HUDEP-2 (cell line): ENCODE results near the gene SEL1L3.

Experiments used
- DNase-seq, 76 experiments: peaks; one replicate each; lab custom pipeline; 2025; ENCODE audit not compliant: unreplicated experiment in 76 of 76; lab: John Stamatoyannopoulos, UW

Gene SEL1L3

GRCh38 chr4:25857403-25857802, 5.4 kb downstream of the SEL1L3 start:
- peak in 2 of 76 experiments; percentile 1 for DNase-seq

- DNase-seq = no peak
These were observed 6.0 kb downstream of the SEL1L3 start for GRCh38 chr4:25856756-25857155.

- no peak for DNase-seq
These were observed 10.7 kb downstream of the SEL1L3 start for GRCh38 chr4:25852103-25852502.

- DNase-seq = no peak
These were observed 15.5 kb downstream of the SEL1L3 start for GRCh38 chr4:25847329-25847728.

GRCh38 chr4:25845841-25846653, 16.7 kb downstream of the SEL1L3 start:
- no peak for DNase-seq

- DNase-seq = no peak
These were observed 17.7 kb downstream of the SEL1L3 start for GRCh38 chr4:25844961-25845712.

GRCh38 chr4:25843340-25844097, 19.3 kb downstream of the SEL1L3 start:
- DNase-seq = peak in 34 of 76 experiments; percentile 2 to 75 (median 30)

GRCh38 chr4:25842229-25842845, 20.5 kb downstream of the SEL1L3 start:
- DNase-seq = no peak

- no peak for DNase-seq
These were observed 23.1 kb downstream of the SEL1L3 start for GRCh38 chr4:25839687-25840086.

GRCh38 chr4:25839233-25839632, 23.6 kb downstream of the SEL1L3 start:
- DNase-seq = no peak

- no peak for DNase-seq
These were observed 24.3 kb downstream of the SEL1L3 start for GRCh38 chr4:25838526-25838925.

- DNase-seq = no peak
These were observed 25.7 kb downstream of the SEL1L3 start for GRCh38 chr4:25837107-25837506.

GRCh38 chr4:25835384-25835783, 27.4 kb downstream of the SEL1L3 start:
- DNase-seq = no peak

GRCh38 chr4:25834411-25835107, 28.2 kb downstream of the SEL1L3 start:
- peak in 11 of 76 experiments; percentile 1 to 36 (median 17) for DNase-seq

- no peak for DNase-seq
These were observed 32.2 kb downstream of the SEL1L3 start for GRCh38 chr4:25830548-25830947.

GRCh38 chr4:25827897-25828296, 34.9 kb downstream of the SEL1L3 start:
- no peak for DNase-seq

GRCh38 chr4:25827373-25827772, 35.4 kb downstream of the SEL1L3 start:
- DNase-seq = no peak

GRCh38 chr4:25826074-25826752, 36.6 kb downstream of the SEL1L3 start:
- DNase-seq = no peak

- no peak for DNase-seq
These were observed 39.2 kb downstream of the SEL1L3 start for GRCh38 chr4:25823632-25824031.

GRCh38 chr4:25821899-25822298, 40.9 kb downstream of the SEL1L3 start:
- DNase-seq = no peak
